GM18519 (cell line): ENCODE data around the gene STPG1.

Experiments used
- ATAC-seq: cut with Tn5 transposase; IDR thresholded peaks from one replicate; pipeline ENCODE4 v1.9.1; 2021; ENCODE audit warnings: mild to moderate bottlenecking, moderate library complexity; ENCODE audit not compliant: unreplicated experiment, low FRiP score

Gene STPG1

GRCh38 chr1:24426744-24427544, 13.4 kb upstream of the STPG1 start:
- no peak for ATAC-seq

DNA sequence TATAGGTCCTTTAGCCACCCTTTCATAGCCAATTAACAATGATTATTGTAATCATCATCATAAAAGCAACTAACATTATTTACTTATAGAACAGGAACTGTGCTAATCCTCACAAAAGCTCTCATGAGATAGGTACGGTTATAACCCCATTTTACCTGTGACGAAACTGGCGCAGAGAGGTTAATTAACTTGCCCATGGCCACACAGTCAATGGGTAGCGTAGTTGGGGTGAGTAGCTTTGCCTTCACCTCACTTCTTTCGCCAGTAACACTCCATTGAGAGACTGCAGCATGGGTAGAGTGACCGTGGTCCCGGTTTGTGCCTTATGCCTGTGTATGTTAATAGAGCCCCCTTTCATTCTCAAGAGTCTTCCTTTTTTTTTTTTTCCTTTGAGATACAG, 12.3 kb upstream of the STPG1 start:
- no peak for ATAC-seq

DNA sequence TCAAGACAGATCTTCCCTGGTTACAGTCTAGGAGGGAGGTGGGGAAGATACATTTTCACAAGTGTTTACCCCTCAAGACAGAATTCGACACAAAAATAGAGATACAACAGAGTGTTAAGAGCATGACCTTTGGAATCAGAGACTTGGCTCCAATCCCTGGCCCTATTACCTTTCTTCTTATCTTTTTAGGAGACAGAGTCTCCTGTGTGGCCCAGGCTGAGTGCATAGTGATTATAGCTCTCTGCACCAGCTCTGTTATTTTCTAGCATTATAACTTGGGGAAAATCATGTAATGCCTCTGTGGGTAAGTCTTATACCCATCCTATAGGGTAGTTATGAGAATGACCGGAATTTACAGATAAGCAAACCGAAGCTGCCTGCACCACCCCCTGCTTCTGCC, 11.9 kb upstream of the STPG1 start:
- ATAC-seq, result no peak

- no peak for ATAC-seq
These were observed 11.4 kb upstream of the STPG1 start for GRCh38 chr1:24424990-24425389.

DNA sequence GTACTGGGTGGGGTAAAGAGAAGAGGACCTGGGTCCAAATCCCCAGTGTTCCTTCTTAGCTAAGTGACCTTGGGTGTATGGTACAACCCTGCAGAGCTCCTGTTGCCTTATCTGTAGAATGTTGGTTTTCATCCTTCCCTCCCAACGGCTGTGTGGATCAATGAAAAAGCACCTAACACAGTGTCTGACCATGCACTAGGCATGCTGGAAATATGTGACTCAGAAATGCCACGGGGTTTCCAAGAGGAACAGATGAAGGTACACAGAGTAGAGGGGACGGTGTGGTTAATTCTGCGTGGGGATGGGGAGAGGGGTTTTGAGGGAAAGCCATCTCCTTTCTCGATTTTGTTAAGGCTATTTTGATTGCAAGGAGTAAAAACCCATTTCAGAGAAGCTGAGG, 10.6 kb upstream of the STPG1 start:
- no peak for ATAC-seq

DNA sequence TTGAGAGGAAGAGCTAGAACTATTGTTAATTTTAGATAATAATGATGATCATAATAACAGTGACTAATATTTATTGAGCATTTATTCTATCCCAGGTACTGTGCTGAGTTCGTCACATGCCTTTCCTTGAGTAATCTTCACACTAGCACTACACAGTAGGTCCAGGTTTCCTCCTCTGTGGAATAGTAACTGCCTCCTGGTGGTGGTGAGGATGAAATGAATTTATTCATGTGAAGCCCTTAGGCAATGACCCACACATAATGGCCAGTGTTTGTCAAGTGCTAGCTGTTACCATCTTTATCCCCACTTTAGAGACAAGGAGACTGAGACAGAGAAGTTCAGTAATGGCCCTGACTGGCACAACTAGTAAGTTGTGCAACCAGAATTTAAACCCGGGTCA, 7.9 kb upstream of the STPG1 start:
- ATAC-seq, result no peak

- ATAC-seq, result no peak
These were observed 7.0 kb upstream of the STPG1 start for GRCh38 chr1:24420547-24420946.

DNA sequence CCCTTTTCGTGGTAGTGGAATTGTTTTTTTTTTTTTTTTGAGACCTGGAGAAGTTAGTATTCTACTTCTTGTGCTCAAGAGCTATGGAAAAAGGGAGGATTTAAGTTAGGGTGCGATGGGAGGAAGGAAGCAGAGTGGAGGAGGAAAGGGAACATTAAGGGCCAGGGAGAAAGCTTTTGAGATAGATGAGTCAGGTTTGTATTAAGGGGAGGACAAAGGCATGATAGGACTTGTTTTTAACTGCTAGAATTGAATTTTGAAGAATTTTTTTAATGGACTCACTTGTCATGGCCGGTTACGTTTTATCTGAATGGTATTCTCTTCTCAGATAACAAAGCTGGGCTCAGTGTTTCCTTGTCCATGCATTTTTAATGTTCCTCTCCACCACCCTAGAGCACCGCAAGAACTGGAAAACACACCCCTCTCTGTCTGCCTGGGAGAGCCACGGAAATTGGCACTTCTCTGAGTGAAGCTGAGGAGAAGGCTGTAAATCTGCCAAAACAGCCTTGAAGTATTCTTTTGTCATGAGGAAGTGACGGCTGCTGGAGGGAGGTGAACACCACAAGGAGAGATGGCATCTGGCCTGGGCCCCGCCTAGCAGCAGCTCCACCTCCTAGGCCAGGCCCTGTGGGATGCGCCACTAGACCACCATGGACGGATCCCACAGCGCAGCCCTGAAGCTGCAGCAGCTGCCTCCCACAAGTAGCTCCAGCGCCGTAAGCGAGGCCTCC, 5.5 kb upstream of the STPG1 start:
- ATAC-seq, result no peak

DNA sequence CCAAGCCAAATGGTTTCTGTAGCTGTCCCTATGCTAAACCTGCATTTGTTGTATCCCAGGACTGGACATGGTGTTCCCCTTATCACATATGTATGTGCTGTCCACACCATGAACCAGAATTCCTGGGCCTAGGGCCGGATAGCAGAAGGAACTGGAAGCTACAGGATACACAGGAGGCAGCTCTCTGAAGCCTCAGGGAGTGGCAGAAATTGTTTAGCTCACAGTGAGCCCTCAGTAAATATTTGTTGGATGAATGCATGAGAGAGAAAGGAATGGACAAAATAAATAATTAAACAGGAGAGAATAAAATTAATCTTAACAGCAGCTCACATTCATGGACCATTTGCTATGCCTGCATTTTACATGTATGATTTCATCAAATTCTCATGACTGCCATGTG, 4.1 kb upstream of the STPG1 start:
- no peak for ATAC-seq

GRCh38 chr1:24416666-24417391, 3.2 kb upstream of the STPG1 start:
- no peak for ATAC-seq

GRCh38 chr1:24415910-24416665, 2.5 kb upstream of the STPG1 start:
- no peak for ATAC-seq

DNA sequence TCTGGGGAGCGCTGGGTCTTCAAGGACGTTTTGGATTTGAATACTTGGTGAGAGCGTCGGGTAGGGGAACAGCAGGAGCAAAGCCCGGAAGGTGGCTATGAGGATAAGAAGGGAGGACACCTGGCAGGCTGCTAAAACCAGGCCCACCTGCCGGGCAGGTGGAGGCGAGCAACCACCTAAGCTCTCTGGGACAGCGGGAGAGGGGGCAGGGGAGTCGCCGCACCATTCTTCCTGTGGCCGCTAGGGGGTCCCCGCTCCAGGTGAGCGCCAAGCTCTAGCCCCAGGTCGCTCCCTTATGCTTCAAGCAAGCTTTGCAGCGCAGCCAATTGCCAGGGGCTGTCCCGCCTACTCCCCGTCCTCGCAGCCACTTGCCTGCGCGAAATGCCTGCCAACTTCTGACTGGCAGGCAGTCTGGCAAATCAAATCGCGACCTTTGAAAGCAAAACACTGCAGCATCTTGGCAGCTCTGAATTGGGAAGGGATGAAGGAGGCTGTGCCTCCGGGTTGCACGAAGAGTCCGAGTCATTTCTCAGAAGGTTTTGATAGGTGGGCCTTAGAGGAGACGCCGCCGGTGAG, 1.8 kb upstream of the STPG1 start, which contains the start of gene NIPAL3:
Gene NIPAL3 (plus strand): TSS at position 469 of the 576 bp plus-strand sequence. CDS start 3,746 bp downstream, outside the sequence.
- peak; percentile 90 for ATAC-seq

DNA sequence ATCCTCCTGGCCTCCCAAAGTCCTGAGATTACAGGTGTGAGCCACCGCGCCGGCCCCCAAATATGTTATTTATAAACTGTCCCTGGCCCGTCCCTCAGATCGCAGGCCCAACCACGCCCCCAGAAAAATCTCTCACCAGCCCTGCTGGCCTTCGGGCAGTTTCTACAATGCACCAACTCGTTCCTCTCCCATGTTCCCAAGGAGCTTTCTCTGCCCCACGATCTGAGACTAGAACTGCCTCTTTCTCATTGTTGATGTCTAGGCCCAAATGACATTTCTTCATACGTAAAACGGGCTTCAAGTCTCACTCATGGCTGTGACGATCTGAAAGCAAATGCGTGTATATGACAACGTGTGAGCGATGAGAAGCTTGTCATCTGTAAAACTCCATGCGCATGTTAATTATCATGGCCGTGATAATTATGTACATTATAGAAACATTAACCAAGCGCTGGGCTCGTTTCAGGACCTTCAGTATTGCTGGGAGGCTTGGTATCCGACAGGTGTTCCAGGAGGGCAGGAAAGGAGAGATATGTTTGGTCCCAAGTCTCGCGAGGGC, 1.3 kb upstream of the STPG1 start:
- no peak for ATAC-seq

GRCh38 chr1:24412408-24412807, 1.2 kb downstream of the STPG1 start:
- ATAC-seq, result no peak

- ATAC-seq, result no peak
These were observed 1.6 kb downstream of the STPG1 start for GRCh38 chr1:24411963-24412362.

GRCh38 chr1:24410750-24411149, 2.8 kb downstream of the STPG1 start:
- ATAC-seq, result no peak

DNA sequence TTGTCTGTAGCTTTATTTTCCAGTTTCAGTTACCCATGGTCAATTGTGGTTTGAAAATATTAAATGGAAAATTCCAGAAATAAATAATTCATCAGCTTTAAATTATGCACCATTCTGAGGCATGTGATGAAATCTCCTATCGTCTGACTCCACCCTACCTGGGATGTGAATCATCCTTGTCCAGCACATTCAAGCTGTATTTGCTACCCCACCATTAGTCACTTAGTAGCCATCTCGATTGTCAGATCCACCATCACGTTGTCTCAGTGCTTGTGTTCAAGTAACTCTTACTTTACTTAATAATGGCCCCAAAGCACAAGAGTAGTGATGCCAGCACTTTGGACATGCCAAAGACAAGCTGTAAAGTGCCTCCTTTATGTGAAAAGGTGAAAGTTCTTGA, 4.0 kb downstream of the STPG1 start:
- no peak for ATAC-seq

GRCh38 chr1:24406788-24407187, 6.8 kb downstream of the STPG1 start:
- no peak for ATAC-seq

GRCh38 chr1:24403806-24404205, 9.8 kb downstream of the STPG1 start:
- ATAC-seq, result no peak

DNA sequence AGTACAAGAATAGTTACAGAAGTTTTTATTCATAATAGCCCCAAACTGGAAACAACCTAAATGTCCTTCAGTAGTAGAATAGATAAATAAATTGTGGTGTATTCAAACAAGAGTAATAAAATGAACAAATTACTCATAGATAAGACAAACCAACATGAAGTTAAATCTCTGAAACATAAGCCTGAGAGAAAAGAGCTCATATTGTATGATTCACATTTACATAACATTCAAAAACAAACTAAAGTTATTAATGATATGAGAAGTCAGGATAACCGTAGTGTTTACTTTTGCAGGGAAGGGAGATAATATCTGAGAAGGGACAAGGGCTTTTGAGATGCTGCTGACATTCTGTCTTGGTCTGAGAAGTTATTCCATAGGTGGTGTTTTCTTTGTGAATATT, 13.5 kb downstream of the STPG1 start:
- ATAC-seq, result no peak
